Osteocyte (in vitro differentiated cells): Measurements from ENCODE around the gene PPP2R2D. TPM values are rescaled to one million over a fixed set of nuclear protein-coding genes. Genes with fewer than 3 reads are reported as not detected.

Experiments used
- DNase-seq: peaks from one replicate; pipeline ENCODE4 v3.0.0; 2021; ENCODE audit warnings: mixed read lengths; ENCODE audit not compliant: unreplicated experiment; ENCODE audit errors: extremely low spot score
- H3K27ac Mint-ChIP-seq: one replicate; pipeline ENCODE4 v1.8.0; 2021; ENCODE audit warnings: mild to moderate bottlenecking, mixed read lengths; ENCODE audit not compliant: unreplicated experiment
- H3K27me3 Mint-ChIP-seq: one replicate; pipeline ENCODE4 v1.8.0; 2021; ENCODE audit warnings: mixed read lengths; ENCODE audit not compliant: unreplicated experiment
- H3K36me3 Mint-ChIP-seq: one replicate; pipeline ENCODE4 v1.8.0; 2021; ENCODE audit warnings: mixed read lengths; ENCODE audit not compliant: unreplicated experiment
- H3K4me1 Mint-ChIP-seq: one replicate; pipeline ENCODE4 v1.8.0; 2021; ENCODE audit warnings: mixed read lengths; ENCODE audit not compliant: unreplicated experiment
- H3K4me3 Mint-ChIP-seq: one replicate; pipeline ENCODE4 v1.8.0; 2021; ENCODE audit warnings: mild to moderate bottlenecking, moderate library complexity, mixed read lengths; ENCODE audit not compliant: unreplicated experiment
- H3K9me3 Mint-ChIP-seq: one replicate; pipeline ENCODE4 v1.8.0; 2021; ENCODE audit warnings: mixed read lengths; ENCODE audit not compliant: unreplicated experiment
- total RNA-seq: library from RNA; stranded (reverse); gene quantifications from 2 replicates; pipeline ENCODE4 v1.2.1, GENCODE V29; 2021
- TF ChIP-seq, protein P1 (sequence below): fragments of 200-600 bp; sonication (generic); IDR thresholded peaks from 2 replicates; pipeline ENCODE4 v1.5.0; 2021; ENCODE audit warnings: antibody characterized with exemption, mild to moderate bottlenecking, moderate library complexity

Gene PPP2R2D
- total RNA-seq, 1 donor from 2014 or later: 28.9 TPM

DNA sequence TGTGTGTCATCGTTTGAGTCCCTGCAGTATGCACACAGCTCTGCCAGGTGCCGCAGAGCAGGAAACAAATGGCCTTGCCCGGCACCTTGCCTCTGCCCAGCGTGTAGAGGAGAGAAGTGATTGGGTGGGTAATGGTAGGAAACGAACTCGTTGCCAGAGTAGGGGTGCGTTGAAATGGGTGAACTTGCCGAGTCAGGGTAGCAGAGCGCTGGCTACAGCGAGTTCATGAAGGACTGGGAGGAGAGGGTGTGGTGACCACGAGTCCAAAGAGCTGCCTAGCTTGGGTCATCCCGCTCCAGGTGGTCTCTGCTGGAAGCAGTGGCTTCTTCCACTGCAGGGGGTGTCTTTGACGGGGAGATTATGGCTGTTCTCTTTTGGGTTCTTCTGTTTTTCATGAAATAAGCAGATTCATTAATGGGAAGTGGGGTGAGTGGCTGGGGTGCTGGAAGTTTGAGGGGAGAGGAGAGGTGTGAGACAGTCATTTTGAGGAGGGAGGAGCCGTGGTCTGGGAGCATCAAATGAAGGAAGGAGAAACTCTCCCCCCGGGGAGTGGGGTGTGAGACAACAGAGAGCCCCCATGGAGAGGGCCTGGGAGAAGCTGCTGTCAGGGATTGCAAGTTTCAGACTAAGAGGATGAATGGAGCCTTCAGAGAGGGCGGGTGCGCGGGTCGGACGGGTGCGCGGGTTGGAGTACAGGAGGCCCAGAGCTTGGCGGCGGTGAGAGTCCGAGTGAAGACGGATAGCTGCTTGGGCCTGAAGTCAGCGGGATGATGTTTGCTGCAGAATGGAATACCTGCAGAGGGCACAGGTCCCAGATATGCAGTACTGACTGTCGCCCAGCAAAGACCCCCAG lies 26.2 kb downstream of the PPP2R2D start:
- Mint-ChIP-seq H3K9me3 (no peaks in the 10 kb centered on the region), H3K4me3 (no peak overlapping the region), H3K27ac (peak overlapping the region; percentile 55), H3K4me1 (peaks cover 60% of the 10 kb centered on the region), H3K27me3 (no peaks in the 10 kb centered on the region), H3K36me3 (peaks cover 10% of the 10 kb centered on the region)
- no peak for DNase-seq
- TF ChIP-seq, protein P1, sequence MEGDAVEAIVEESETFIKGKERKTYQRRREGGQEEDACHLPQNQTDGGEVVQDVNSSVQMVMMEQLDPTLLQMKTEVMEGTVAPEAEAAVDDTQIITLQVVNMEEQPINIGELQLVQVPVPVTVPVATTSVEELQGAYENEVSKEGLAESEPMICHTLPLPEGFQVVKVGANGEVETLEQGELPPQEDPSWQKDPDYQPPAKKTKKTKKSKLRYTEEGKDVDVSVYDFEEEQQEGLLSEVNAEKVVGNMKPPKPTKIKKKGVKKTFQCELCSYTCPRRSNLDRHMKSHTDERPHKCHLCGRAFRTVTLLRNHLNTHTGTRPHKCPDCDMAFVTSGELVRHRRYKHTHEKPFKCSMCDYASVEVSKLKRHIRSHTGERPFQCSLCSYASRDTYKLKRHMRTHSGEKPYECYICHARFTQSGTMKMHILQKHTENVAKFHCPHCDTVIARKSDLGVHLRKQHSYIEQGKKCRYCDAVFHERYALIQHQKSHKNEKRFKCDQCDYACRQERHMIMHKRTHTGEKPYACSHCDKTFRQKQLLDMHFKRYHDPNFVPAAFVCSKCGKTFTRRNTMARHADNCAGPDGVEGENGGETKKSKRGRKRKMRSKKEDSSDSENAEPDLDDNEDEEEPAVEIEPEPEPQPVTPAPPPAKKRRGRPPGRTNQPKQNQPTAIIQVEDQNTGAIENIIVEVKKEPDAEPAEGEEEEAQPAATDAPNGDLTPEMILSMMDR: no peak

DNA sequence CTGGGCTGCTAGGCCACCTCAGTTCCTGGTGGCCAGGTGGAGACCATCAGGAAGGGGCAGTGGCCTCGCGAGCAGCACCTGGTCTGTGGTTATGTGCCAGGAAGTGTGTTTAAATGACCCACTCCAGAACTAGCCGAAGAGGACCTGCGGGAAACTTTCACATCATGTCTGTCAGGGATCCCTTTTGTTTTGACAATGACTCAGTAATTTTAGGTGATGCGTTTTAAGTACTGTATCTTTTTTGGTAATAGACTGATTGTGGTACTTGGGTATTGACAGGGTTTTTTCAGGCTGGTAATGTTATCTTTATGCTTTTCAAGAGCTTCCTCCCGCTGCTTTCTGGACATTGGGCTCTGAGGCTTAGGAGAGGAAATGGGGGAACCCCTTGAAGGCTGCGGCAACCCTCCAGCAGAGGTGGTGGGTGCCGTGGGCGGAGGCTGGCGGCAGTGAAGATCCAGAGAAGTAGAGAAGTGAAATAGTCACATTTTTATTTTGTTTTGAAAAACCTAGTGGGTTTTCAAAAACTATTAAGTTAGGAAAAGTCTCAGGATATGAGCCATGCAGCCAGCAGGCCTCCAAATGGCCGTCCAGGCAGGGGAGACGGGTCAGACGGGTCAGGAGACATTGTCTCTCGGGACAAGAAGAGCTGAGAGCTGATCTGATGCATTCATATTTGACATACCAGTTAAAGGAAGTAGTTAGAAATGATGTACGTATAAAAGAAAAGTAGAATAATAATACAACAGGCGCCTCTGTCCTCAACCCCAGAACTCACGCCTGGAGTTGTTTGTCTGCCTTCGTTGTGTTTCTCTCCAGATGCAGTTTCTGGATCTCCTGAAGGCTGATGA lies 27.7 kb downstream of the PPP2R2D start:
- no peak for DNase-seq
- Mint-ChIP-seq H3K9me3 (no peaks in the 10 kb centered on the region), H3K4me1 (peaks cover 69% of the 10 kb centered on the region), H3K36me3 (peaks cover 10% of the 10 kb centered on the region), H3K27ac (peak overlapping the region; percentile 98), H3K27me3 (no peaks in the 10 kb centered on the region), H3K4me3 (peak overlapping the region; percentile 56)
- TF ChIP-seq, protein P1: no peak

DNA sequence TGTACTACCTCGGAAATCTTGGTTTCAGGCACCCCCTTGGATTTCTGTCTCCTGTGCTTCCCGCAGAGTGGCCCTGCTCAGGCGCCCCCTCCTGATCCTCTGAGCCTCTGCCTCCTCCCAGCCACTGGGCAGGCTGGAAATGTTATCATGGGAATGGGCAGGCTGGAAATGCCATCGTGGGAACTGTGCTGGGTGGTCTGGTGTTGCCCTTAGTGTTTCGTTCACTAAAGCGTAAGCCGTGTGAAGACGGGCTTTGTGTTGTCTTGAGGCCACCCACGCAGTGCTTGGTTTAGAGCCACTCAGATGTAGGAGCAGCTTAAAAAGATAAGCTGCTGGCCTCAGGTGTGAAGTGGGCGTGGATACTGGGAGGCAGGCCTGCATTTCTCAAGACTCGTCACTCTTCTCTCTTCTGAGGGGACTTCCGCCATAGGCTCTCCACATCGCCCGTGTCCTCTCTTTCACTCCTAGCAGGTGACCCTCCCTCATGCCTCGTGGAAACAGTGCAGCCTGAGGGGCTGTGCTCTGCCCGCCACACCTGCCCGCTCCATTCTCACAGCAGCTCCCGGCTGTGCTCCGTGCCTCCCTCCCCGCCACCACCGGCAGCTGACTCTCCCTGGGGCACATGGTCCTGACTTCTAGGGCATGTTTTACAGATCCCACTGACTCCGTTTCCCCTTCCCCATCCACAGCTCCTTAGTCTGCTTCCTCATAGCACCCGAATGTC lies 28.5 kb downstream of the PPP2R2D start:
- H3K4me3 Mint-ChIP-seq: peak overlapping the region; percentile 56
- H3K27me3 Mint-ChIP-seq: no peaks in the 10 kb centered on the region
- H3K4me1 Mint-ChIP-seq: peaks cover 73% of the 10 kb centered on the region
- peak overlapping the region; percentile 98 for H3K27ac Mint-ChIP-seq
- H3K9me3 Mint-ChIP-seq: no peaks in the 10 kb centered on the region
- DNase-seq: no peak
- H3K36me3 Mint-ChIP-seq: peaks cover 11% of the 10 kb centered on the region
- TF ChIP-seq, protein P1: no peak

DNA sequence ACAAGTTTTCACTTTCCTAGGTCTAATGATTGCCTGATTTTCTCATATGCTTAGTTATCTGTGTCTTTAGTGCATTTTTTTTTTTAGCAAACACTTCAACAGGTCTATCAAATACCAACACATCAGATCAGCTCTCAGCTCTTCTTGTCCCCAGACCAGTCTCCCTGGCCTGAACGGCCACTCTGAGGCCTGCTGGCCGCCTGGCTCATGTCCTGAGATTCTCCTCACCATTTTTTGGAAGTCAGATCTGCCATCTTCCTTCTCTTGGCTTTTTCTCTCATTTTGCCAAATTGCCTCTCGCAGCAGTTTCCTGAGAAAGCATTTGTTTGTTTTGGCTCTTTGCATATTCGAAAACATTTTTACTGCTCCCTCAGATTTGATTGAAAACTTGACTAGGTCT lies 29.3 kb downstream of the PPP2R2D start:
- Mint-ChIP-seq H3K27ac (peak overlapping the region; percentile 98), H3K27me3 (no peaks in the 10 kb centered on the region), H3K36me3 (peaks cover 16% of the 10 kb centered on the region), H3K9me3 (no peaks in the 10 kb centered on the region), H3K4me1 (peaks cover 75% of the 10 kb centered on the region), H3K4me3 (peak overlapping the region; percentile 22)
- no peak for DNase-seq
- TF ChIP-seq, protein P1: no peak
